Activated CD4-positive, alpha-beta T cell treated with anti-CD3 and anti-CD28 coated beads, Interleukin-2, amount 10 ng/mL, durations not matched to agents 7 days and 5 days (primary cell): ENCODE data around the gene CCDC74B. TPM values are rescaled to one million over a fixed set of nuclear protein-coding genes. Genes with fewer than 3 reads are reported as not detected.

Experiments used
- total RNA-seq, 2 experiments: library from RNA; stranded (reverse); gene quantifications; one replicate each; pipeline ENCODE4 v1.2.3, GENCODE V29; 2021

The CCDC74B gene
- total RNA-seq, 2 experiments from 2014 or later, result 1.1 to 1.7 TPM

Other genes starting within 250 kb of the CCDC74B start
- not detected for gene RAB6C, start 165.4 kb downstream of the CCDC74B start, total RNA-seq
- gene POTEF, start 15.9 kb downstream of the CCDC74B start, total RNA-seq, result not detected
- 10 to 100 TPM; 70.9 to 71.3 TPM for gene SMPD4, start 36.5 kb upstream of the CCDC74B start, total RNA-seq
- 100 to 1,000 TPM; 387 to 417 TPM for gene MZT2B, start 37.1 kb upstream of the CCDC74B start, total RNA-seq
- gene TUBA3E, start 53.3 kb upstream of the CCDC74B start, total RNA-seq, result not detected
- 10 to 100 TPM; 71.1 to 75.2 TPM for gene IMP4, start 197.8 kb upstream of the CCDC74B start, total RNA-seq
- gene PTPN18, start 210.9 kb upstream of the CCDC74B start, total RNA-seq, result 10 to 100 TPM; 88.2 to 89.2 TPM